Psoas muscle (tissue), 8 donors: ENCODE data around the gene ZNF750. TPM values are rescaled to one million over a fixed set of nuclear protein-coding genes. Genes with fewer than 3 reads are reported as not detected.

Experiments used
- ATAC-seq, 4 donors: fragments of 200-7000 bp; cut with Tn5 transposase; one replicate each; pipeline ENCODE4 v1.9.1; 2020; ENCODE audit warnings: moderate library complexity in 3 of 4, mild to moderate bottlenecking in 2 of 4
- DNase-seq, 2 donors: peaks; one replicate each; pipeline ENCODE4 v3.0.0-alpha.2; 2020
- H3K27ac ChIP-seq: fragments of 200-600 bp; one replicate; pipeline ENCODE4 v1.8.0; 2022
- H3K27me3 ChIP-seq, 3 donors: fragments of 200-600 bp in 1 of 3; one replicate each; pipeline versions ENCODE4 v1.6.1 to v1.8.0; 2013 to 2022; ENCODE audit warnings: low read length in 2 of 3, mild to moderate bottlenecking in 2 of 3, moderate library complexity in 1 of 3; ENCODE audit not compliant: insufficient read depth in 3 of 3
- H3K36me3 ChIP-seq, 2 donors: fragments of 200-600 bp in 1 of 2; one replicate each; pipeline versions ENCODE4 v1.6.1 to v1.8.0; 2013 to 2022; ENCODE audit warnings: low read depth in 1 of 2, mild to moderate bottlenecking in 1 of 2, moderate library complexity in 1 of 2; ENCODE audit not compliant: insufficient read depth in 1 of 2
- H3K4me1 ChIP-seq: fragments of 200-600 bp; one replicate; pipeline ENCODE4 v1.8.0; 2022
- H3K4me3 ChIP-seq: fragments of 200-600 bp; one replicate; pipeline ENCODE4 v1.8.0; 2022; ENCODE audit warnings: mild to moderate bottlenecking
- H3K9me3 ChIP-seq: fragments of 200-600 bp; one replicate; pipeline ENCODE4 v1.8.0; 2022
- CTCF ChIP-seq: fragments of 200-600 bp; IDR thresholded peaks from one replicate; pipeline ENCODE4 v1.8.0; 2022; ENCODE audit warnings: antibody characterized with exemption
- WGBS, 3 donors: extraction: QIAGEN DNeasy Blood & Tissue Kit; methylation state at CpG; one replicate each; pipeline versions ENCODE4 v1.1.6 to v1.1.7; 2013; 5-methylcytosine and 5-hydroxymethylcytosine counted together
- intact Hi-C, 2 donors: fragments of 100-400 bp; cut with DNase I; formaldehyde crosslinking; loops; one replicate each; pipeline versions ENCODE4 v1.11.0 to v1.14.2; 2022
- polyA plus RNA-seq, 3 donors: library from polyadenylated mRNA; stranded (reverse); fragments of 200-250 nt; gene quantifications; one replicate each; pipeline ENCODE4 v1.2.3, GENCODE V29; 2013
- total RNA-seq, 4 donors: library from RNA; stranded (reverse); fragmentation: NEBNext Ultra II Directional in 2 of 4; extraction: Animal tissue kit (Norgen Biotek cat#: 25700) in 2 of 4; gene quantifications; one replicate each; pipeline versions ENCODE4 v1.2.1 to v1.2.4, GENCODE V29; 2021 to 2023
- donor health status: healthy with polysubstance abuse.
- donor health status: DM: no; HTN: no; CAD: no; lungs with moderate emphysema.
- donor health status: Bipolar disorder and iron deficiency.
- donor health status: healthy.
- donor health status: DM: yes; HTN: yes; CAD: no.
- donor health status: DM: no; HTN: no; CAD: no.
- donor health status: DM: no; HTN: no; CAD: no.
- donor health status: DM: yes; HTN: yes; CAD: no.

The ZNF750 gene
- total and polyA plus RNA-seq, 7 donors, result 0.79 to 6.3 (median 2.2) TPM; not detected in 1

GRCh38 chr17:82804442-82805191, 35.2 kb downstream of the ZNF750 start:
- no peaks in the 10 kb centered on the region for H3K27me3 ChIP-seq
- intact Hi-C loops, result loop anchor here in 1 of 2 donors (5.0 kb wide), 2 partner anchors 38 to 63 kb away; partner anchors contain the start of gene ZNF750
- no peak for TF ChIP-seq CTCF
- WGBS, 3 donors, result 24 to 31% (median 29%) methylated on average over 23 to 27 of the region's 27 CpGs
- peak; percentile 95 to 98 (median 96) for ATAC-seq
- H3K9me3 ChIP-seq, result no peaks in the 10 kb centered on the region
- H3K4me1 ChIP-seq, result peaks cover 16% of the 10 kb centered on the region
- H3K4me3 ChIP-seq, result peak overlapping the region; percentile 36
- peak overlapping the region; percentile 82 for H3K27ac ChIP-seq
- peaks cover 0 to 13% of the 10 kb centered on the region in 2 donors for H3K36me3 ChIP-seq
- DNase-seq, result peak; percentile 94 to 97

DNA sequence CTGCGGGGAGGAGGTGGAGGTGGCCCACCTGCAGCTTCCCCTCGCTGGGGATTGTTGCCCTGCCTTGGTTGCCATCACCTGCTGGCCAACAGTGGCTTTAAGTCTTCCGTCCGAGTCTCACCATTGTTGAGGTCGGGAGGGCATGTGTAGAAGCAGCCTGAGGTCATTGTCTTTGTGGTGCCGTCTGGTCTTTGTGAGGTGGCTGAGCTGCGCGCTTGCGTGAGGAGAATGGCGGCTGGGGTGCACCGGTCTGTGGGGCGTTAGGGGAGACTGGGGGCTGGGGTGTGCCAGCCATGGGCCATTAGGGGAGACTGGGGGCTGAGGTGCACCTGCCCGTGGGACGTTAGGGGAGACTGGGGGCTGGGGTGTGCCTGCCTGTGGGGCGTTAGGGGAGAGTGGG, 36.2 kb downstream of the ZNF750 start:
- no peak for ATAC-seq
- H3K36me3 ChIP-seq, result peaks cover 0 to 18% of the 10 kb centered on the region in 2 donors

DNA sequence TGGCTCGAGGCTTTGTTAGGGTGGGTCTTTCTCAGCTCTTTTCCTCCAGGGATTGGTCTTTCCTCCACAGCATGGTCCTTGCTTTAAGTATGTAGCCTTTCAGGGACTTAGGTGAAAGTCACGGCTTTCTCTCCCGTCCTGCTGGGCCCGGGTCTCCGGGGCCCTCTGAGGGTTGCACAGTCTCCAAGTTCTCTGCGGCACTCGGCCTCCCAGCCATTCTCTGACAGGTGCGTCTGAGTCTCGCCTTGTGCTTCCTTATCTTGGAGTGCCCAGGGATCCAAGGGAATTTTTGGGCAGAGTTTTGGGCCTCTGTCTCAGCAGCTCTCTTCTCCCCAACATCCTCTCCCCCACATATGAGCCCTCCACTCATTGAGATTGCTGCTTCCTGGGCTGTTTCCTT, 36.6 kb downstream of the ZNF750 start:
- Histone ChIP-seq H3K4me1 (peaks cover 16% of the 10 kb centered on the region), H3K9me3 (no peaks in the 10 kb centered on the region), H3K27ac (no peak overlapping the region), H3K4me3 (no peak overlapping the region), H3K36me3 (peaks cover 0 to 20% of the 10 kb centered on the region in 2 donors), H3K27me3 (no peaks in the 10 kb centered on the region)
- ATAC-seq (no peak), DNase-seq (peak in 1 of 2 donors; percentile 27)
- intact Hi-C loops, result no loop called here
- no peak for TF ChIP-seq CTCF
- whole genome bisulfite sequencing, 3 donors, result 88 to 89% (median 89%) methylated on average over 9 of the region's 9 CpGs

More for the DNA sequence above, 36.2 kb downstream of the ZNF750 start:
- DNase-seq, result peak in 1 of 2 donors; percentile 47
- Histone ChIP-seq H3K9me3 (no peaks in the 10 kb centered on the region), H3K27ac (no peak overlapping the region), H3K27me3 (no peaks in the 10 kb centered on the region), H3K4me3 (no peak overlapping the region), H3K4me1 (peaks cover 16% of the 10 kb centered on the region)
- no peak for TF ChIP-seq CTCF
- intact Hi-C loops, result no loop called here
- WGBS, 3 donors, result 95 to 96% (median 95%) methylated on average over 15 of the region's 15 CpGs

GRCh38 chr17:82802075-82802780, 37.6 kb downstream of the ZNF750 start:
- intact Hi-C loops, result no loop called here
- H3K27ac ChIP-seq, result no peak overlapping the region

More at GRCh38 chr17:82802075-82802780, 37.6 kb downstream of the ZNF750 start:
- no peak for ATAC-seq
- no peak for TF ChIP-seq CTCF
- H3K4me3 ChIP-seq, result no peak overlapping the region
- H3K9me3 ChIP-seq, result no peaks in the 10 kb centered on the region
- H3K27me3 ChIP-seq, result no peaks in the 10 kb centered on the region
- 78 to 90% (median 87%) methylated on average over 17 of the region's 17 CpGs for WGBS, 3 donors
- peaks cover 0 to 13% of the 10 kb centered on the region in 2 donors for H3K36me3 ChIP-seq
- DNase-seq, result peak in 1 of 2 donors; percentile 38
- peaks cover 16% of the 10 kb centered on the region for H3K4me1 ChIP-seq
